GM21619 (cell line): ENCODE data around the gene CYTH3.
A peak's percentile ranks its signal among the peaks of the same experiment; 100 is the strongest.

Experiments
- ATAC-seq: cut with Tn5 transposase; IDR thresholded peaks from one replicate; pipeline ENCODE4 v1.9.1; 2021; ENCODE audit not compliant: unreplicated experiment

The CYTH3 gene

DNA sequence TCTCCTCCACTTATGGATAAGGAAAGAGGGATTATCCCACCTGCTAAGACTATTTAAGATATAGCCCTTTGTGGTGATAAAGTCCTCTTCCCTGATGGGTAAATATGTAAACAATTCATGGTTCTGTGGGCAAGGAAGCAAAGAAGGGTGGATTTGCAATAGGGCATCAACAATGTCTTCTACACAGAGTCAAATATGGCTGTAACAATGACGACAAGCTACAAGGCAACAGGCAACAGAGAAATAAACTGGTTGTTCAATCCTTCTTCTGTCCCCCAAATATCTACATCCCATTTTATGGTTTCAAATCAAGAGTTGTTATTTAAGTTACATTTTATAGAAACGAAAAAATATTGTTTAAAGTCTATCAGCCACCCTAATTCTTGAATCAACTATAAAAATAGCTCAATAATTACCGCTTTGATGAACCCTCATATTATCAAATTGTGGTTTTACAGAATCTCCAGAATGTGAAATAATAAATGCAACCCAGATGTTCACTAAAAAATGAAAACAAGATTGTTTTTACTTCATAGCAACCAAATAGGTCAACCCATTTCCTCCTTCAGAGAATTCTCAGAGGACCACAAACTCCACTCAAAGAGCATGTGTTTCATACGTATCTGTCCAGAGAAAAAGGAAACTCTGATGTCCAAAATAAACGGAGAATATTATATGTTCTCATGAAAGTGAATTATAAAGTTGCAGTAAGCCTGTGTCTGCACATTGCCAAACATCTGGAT lies 13.8 kb downstream of the CYTH3 start:
- ATAC-seq, result no peak

DNA sequence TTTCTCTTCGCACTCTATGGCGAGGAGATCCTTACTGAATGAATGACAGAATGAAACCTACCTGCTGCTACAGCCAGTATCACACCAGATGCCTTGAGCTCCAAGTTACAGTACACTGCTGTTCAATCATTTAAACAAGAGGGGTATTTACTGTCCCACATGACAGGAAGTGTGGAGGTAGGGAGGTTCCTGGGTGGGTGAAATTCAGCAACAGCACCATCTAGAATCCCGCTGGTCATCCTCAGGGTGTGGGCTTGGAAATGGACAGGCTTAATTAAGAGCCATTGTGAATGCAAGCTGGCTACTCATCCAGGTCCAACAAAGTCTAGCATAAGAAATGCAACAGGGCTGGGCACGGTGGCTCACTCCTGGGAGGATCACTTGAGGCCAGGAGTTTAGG lies 14.7 kb downstream of the CYTH3 start:
- ATAC-seq, result no peak

DNA sequence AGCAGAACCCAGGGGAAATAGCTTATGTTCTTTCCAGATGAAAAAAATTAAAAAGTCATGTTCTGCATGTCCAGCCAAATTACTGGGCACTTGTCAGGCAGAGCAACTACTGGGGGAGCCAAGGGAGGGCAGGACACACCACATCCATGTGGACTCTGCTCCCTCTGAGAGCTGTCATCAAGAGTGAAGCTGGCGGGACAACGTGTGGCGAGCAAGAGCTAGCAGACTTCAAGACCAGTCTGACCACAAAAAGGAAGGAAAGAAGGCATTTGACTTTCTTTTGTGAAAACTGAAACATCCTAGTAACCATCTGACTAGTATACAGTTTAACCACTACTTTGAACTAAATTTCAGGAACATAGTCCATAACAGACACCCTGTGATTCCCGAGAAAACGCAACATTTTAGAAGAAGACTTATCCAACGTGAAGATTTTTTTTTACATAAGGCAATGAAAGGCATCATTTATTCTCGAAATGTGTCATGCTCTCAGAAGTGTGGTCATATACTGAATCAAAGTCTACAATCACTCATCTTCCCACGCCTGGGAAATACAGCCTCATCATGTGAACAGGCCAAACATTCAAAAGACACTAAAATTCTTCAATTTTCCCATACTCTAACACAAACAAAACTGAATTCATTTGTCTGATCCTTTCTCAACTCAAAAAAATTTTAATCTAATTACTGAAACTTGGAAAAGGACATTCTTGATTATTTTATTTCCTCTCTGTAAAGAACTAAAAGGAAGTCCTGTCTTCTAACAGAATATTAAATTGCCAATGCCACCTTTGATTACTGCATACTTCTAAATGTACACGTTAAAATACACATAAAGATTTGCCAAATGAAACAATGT lies 15.5 kb downstream of the CYTH3 start:
- peak; percentile 73 for ATAC-seq

DNA sequence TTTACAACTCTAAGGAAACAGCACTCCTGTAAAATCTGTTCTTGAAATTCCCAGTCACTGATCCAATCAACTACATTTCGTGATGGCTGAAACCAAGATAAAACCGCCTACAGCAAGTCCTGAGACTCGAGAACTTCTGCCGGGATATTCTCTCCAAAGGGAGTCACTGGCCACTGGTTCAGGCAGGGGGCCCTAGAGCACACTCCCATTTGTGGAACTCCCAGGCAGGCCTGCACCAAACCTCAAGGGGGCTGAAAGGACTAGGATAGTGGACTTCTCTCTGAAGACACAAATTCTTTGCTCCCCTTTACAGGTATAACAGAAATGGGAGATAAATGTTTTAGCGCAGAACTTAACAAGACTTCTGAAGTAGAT lies 16.3 kb downstream of the CYTH3 start:
- ATAC-seq, result no peak

DNA sequence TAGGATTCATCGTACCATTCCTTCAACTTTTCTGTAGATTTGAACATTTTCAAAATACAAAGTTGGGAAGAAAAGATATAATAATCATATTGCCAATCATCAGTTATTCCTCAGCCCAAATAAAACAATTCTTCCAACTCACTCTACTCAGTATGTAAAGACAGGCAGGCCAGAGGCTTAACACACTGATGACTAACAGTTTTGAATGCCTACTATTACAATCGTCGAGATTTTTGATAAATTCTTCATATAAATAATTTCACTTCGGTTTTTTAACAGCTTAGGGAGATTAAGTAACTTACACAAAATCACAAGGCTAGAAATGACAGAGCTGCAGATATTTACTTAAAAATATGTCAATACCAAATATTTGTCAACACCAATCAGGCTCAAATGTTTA lies 17.6 kb downstream of the CYTH3 start:
- ATAC-seq, result no peak

DNA sequence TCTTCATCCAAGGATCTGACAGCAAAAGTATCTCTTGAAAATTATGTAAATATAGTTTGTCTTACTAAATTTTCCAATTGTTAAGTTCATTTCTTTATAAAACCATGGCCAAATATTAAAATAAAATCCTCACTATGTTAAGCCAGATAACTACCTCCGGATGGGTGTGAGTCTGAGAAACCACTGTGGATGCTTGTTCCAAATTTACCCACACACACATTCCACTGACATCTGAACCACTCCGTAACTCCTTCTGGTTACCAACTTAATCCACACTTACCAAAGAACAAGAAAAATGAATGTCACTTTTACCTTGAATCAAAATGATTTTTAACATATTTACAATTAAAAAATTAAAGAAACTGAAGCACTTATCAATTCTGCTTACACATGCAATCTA lies 19.7 kb downstream of the CYTH3 start:
- no peak for ATAC-seq

DNA sequence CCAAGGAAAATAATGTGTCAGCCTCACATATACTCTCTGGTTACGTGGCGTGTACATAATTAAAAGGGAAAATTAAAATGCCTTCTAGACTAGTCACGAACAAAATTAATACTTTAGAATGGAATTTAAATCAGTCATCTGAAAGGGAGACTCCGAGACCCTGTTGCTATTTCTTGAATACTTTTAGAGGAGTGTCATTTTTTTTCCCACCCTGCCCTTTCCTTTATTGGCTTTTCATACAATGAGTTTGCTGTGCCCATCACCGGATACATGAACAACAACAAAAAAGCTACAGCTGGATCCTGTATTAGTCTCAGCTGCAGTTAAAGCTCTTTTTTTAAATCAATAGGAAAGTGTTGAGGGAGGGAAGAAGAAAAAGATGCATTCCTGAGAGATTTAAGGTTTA lies 20.1 kb downstream of the CYTH3 start:
- ATAC-seq, result no peak

DNA sequence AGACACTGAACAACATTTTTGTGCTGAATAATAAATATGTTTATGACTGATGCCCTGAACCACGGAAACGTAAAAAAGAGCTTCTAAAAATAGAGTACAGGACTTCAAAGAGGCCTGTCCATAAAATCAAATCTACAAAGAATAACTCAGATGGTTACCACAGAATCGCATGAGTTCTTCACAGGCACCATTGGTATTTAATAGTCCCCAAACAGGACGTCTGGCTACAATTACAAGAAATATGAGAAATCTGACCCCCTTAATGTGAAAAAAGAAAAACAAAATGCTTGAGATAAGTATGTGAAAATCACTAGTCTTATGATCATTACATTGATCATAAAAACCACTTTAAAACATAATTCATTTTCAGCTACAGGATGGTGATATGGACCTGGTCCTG lies 20.8 kb downstream of the CYTH3 start:
- no peak for ATAC-seq

DNA sequence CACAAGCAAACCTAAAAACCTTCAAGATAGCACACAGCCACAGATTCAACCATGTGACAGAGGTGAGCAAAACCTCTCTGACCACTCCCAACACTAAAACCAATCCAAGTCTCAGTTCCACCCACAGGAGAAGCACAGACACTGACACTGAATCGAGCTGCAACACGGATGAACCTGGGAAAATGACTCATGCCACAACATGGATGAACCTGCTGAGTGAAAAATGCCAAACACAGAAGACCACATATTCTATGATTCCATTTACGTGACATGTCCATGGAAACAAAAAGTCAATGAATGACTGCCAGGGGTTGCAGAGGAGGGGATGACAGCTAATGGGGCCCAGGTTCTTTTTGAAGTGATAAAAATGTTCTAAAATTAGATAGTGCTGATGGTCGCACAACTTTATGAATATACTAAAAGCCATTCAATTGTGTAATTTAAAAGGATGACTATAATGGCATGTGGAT lies 22.0 kb downstream of the CYTH3 start:
- ATAC-seq, result peak; percentile 82

DNA sequence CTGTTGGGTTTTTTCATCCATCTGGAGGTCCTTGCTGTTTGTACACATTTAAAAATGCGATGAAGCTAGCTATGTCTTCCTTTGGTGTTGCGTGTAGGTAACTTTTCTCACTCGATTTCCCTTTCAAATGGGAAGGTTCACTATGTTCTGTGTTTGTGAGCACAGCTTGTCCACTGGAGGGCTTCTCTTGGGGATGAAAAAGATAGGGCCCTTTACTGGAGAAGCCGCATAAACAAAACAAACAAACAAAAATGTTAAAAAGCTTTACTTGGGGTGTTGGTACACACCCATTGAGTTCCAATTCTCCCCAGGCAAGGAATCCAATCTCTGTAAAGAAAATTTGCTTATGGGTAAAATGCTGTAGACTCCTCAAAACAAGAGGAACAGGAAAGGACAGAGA lies 23.4 kb downstream of the CYTH3 start:
- no peak for ATAC-seq

DNA sequence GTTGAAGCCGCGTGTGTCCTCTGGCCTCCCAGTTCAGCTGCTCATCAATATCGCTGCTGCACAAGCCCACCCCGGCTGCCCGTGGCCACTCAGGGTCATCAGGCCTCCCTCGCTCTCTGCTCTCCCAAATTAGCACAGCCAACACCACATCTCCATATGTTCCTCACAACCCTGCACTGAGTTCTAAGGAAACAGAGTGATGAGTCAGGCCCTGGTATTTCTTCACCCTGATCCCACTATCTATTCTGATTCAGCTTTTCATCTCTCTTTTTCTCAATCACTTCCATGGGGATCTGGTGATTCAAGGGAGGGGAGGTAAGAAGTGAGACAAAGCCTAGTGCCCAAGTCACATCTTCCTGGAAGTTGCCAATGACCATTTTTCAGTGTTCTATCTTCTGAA lies 23.8 kb downstream of the CYTH3 start:
- no peak for ATAC-seq

DNA sequence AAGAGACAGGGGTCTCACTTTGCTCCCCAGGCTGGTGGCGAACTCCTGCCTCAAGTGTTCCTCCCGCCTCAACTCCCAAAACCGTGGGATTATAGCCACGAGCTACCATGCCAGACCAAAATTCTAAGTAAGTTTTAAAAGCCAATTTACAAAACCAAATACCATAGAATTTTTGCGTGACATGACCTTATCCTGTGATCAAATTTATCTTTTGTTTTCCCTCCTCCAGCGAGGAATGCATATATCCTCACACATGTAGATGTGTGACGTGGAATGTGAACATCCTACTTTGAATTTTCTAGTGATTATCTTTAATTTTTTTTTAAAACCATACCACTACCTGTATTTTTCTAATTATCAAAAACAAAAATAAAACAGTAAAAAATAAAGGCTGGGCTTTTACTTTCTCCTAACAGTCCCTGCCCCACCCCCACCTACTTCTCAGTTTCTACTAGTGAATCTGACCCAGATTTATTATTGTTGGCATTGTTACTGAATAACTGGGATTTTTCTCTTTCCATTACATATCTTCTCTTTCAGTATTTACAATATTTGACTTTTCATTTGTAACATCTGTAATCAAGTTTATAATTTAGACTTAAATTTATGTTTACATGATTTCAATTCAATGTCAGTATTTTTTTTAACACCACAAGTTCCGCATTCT lies 26.0 kb downstream of the CYTH3 start:
- ATAC-seq, result no peak

DNA sequence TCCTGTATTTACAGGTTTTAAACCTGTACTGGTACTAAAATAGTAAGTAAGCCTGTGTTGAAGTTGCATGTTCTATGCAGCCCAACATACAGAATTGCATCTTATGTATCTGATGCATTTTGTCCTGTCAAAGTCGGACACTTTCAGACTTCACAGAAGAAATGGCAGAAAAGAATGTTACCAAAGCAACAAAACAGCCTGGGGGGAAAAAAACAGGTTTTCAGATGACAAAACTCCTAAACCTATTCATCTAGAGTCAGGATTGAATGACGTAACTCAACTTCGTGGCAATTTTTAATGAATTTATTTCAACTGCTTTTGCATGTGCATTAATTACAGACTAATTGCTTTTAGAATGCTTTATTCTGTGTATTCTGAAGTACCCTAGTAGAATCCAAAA lies 28.4 kb downstream of the CYTH3 start:
- no peak for ATAC-seq

DNA sequence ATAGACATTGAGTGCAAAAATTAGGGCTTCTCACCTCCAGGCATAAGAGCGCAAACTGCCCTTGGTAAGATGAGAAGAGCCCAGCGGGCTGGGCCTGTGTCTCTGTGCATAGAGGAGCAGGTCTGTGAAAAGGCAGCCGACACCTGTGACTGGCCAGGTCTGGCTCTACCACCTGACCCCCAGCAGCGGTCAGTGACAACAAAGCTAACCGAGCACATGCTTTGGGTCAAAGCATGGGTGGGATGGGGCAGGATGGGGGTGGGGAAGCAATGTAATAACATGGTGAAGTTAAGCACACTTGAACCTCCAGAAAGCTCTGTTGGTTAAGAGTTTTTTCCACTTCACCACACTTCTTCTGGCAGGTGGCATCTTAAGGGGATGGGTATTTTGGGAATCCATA lies 29.3 kb downstream of the CYTH3 start:
- no peak for ATAC-seq

DNA sequence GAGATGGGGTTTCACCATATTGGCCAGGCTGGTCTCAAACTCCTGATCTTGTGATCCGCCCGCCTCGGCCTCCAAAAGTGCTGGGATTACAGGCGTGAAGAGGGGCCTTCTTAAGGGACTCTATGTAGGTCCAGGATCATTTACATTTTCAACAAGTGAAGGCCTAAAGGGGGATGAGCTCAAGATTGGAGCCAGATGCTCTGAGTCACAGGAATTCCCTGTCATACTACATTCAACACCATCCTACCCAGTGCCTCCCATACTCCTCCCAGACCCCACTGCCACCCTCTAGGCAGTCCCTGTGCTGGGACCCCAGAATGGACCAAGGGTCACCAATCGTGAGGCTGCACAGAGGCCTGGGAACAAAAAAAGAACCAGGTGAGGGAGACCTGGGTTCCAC lies 29.9 kb downstream of the CYTH3 start:
- no peak for ATAC-seq

DNA sequence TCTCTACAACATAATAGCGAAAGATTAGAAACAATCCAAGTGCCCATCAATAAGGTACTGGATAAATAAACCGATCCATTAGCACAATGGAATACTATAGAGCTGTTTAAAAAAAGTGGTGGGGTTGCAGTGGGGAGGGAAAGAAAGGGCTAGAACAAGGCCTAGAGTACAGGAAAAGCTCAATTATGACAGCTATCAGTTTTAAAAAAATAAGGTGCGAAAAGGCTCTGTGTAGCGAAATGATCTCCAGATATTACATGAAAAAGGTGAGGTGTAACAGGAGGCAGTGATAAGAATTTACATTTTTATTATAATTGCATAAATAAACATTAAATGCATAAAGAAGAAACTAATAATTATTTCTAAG lies 30.8 kb downstream of the CYTH3 start:
- ATAC-seq, result no peak

DNA sequence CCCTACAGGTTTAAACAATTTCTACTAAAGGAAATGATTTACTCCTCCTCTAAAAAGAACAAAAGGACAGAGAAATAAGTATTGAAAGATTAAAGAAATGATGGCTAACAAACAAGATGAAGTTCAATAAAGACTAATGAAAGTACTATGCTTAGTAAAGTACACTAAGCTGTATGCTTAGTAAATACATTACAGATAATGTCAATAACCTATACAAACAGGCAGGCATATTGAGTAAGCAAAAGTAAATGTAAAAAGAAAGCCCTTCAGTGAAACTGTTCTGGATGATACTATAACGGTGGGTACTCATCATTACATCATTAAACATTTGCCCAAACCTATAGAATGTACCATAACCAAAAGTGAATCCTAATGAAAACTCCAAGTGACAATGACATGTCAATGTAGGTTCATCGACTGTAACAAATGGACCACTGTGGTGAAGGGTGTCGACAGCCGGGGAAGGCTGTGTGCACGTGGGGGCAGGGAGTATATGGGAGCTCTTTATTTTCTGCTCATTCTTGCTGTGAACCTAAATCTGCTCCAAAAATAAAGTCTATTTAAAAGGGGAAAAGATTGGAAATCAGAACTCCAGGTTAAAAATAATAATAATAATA lies 34.0 kb downstream of the CYTH3 start:
- no peak for ATAC-seq

DNA sequence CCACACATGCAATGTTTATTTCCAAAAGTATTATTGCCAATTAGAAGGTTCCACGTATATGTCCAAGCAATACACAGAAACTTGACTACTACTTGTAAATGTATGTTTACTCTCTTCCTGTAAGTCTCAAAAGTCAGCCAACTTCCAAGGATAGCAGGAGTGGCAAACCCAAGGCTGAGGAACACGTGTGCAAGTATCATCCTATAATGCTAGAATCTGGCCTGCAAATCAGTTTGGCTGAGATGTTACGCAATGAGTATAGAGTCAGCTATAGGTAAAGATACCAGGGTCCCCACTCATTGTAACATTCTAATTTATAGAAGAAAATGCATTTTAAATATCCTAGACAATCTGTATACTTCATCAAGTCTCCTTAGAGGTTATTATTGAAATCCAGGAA lies 34.7 kb downstream of the CYTH3 start:
- ATAC-seq, result no peak

DNA sequence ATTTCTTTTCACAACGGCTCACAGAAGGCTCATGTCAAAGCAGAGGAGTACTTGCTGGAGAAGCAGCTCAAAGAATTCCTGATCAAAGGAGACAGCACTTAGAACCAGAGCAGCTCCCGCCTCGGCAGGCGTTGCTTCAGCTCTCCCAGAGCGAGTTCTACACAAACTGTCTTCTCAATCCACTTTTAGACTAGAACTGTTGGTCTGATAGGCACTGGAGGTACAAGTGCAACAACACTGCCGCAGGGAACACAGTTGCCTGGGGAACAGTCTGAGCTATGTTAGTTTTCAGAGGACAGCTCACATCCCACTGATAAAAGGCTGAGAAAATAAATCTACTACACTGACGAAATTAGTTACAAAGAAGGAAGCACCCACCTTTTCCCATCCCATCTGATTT lies 35.4 kb downstream of the CYTH3 start:
- ATAC-seq, result no peak

DNA sequence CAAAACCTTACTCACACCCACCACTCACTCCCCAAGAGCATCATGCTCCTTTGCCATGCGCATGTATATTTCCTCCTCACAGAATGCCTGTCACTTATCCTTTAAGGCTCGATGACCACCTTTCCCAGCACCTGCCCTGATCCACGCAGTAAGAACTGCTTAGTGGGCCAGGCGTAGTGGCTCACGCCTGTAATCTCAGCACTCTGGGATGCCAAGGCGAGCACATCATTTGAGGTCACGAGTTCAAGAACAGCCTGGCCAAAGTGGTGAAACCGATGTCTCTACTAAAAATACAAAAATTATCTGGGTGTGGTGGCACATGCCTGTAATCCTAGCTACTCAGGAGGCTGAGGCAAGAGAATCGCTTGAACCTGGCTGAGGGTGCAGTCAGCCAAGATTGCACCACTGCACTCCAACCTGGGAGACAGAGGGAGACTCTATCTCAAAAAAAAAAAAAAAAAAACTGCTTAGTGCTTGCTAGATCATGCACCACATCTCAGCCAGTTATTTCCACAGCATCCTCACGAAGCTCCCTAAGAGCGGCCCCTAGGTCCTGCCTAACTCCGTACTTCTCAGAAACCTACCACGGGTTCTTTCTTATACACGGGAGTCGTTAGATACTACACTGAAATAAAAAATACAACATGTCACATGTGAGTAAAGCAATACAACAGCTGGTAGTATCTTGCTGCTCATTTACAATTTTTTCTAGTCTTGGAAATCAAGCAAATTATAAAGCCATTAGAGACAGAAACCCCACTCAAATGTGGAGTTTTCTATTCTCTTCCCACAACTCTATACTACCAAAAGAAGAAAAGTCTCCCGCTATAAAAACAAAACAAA lies 37.2 kb downstream of the CYTH3 start:
- no peak for ATAC-seq

DNA sequence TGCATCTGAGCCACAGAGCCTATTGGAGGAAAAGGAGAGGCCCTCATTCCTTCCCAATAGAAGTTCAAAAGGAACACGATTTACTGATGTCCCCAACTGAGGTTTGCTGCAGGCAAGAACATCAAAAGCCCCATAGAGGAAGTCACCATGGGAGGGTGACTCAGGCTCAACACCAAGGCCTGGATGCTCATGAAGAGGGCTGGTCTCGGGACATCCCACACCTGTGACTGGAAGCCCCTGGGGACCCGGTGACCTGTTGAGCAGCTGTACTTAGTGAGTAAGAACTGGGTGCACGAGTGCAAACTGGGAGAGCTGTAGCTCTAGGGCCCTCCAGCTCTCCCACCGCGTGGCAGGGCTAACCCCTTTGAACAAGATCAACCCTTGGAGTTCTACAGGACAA lies 38.0 kb downstream of the CYTH3 start:
- ATAC-seq, result peak; percentile 66
